Retinal pigment epithelial cell (primary cell): Measurements from ENCODE around the gene TMEM250.

Experiments
- DNase-seq: peaks from one replicate; pipeline ENCODE4 v3.0.0-alpha.2; 2010; ENCODE audit warnings: low read depth
- H3K4me3 ChIP-seq: 2 replicates; pipeline ENCODE4 v1.5.1; 2011; ENCODE audit warnings: mild to moderate bottlenecking, low read length, control low read depth, moderate library complexity
- TF ChIP-seq, protein P1 (sequence below): conservative IDR thresholded peaks from 2 replicates; pipeline ENCODE4 v1.5.1; 2011; ENCODE audit warnings: low read depth, low read length, control low read depth, inconsistent platforms

Gene TMEM250

DNA sequence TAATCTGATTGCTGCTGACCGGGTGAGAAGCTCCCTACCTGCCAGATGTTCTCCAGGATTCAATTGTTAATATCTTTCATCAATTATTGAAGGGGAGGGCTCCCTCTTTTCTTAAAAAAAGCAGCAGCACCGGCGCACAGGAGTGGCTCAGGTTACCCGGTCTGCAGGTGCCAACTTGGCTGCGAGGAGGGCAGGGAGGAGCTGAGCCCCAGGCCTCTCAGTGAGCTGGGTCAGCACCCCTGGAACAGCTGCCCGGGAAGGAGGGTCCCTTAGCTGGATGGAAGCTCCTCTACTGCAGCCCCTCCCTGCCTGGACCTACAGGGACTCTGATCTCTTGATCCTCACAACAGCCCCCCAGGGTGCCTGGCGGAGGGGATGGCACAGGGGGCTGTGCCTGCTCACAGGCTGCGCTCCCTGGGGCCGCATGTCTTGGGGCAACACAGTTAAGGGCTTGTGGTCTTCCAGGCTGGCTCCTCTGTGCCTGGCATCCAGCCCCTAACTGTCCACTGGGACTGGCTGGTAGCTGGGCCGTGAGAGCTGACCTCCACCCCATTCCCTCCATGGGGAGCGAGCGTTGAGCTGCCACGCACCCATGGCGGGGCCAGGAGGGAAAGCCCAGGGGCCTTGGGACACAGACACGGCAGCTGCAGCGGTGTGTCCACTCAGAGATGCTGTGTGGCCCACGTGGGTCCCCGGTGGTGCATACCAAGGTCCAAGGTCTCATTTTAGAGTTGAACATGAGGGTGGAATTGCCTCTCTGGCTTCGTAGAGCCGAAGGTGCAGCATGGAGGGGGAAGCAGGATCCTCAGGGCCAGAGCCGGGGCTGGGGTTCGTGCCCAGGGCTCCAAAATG is 28.6 kb upstream of the TMEM250 start:
- TF ChIP-seq, protein P1, sequence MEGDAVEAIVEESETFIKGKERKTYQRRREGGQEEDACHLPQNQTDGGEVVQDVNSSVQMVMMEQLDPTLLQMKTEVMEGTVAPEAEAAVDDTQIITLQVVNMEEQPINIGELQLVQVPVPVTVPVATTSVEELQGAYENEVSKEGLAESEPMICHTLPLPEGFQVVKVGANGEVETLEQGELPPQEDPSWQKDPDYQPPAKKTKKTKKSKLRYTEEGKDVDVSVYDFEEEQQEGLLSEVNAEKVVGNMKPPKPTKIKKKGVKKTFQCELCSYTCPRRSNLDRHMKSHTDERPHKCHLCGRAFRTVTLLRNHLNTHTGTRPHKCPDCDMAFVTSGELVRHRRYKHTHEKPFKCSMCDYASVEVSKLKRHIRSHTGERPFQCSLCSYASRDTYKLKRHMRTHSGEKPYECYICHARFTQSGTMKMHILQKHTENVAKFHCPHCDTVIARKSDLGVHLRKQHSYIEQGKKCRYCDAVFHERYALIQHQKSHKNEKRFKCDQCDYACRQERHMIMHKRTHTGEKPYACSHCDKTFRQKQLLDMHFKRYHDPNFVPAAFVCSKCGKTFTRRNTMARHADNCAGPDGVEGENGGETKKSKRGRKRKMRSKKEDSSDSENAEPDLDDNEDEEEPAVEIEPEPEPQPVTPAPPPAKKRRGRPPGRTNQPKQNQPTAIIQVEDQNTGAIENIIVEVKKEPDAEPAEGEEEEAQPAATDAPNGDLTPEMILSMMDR: no peak
- H3K4me3 ChIP-seq: no peak overlapping the region
- DNase-seq: no peak

DNA sequence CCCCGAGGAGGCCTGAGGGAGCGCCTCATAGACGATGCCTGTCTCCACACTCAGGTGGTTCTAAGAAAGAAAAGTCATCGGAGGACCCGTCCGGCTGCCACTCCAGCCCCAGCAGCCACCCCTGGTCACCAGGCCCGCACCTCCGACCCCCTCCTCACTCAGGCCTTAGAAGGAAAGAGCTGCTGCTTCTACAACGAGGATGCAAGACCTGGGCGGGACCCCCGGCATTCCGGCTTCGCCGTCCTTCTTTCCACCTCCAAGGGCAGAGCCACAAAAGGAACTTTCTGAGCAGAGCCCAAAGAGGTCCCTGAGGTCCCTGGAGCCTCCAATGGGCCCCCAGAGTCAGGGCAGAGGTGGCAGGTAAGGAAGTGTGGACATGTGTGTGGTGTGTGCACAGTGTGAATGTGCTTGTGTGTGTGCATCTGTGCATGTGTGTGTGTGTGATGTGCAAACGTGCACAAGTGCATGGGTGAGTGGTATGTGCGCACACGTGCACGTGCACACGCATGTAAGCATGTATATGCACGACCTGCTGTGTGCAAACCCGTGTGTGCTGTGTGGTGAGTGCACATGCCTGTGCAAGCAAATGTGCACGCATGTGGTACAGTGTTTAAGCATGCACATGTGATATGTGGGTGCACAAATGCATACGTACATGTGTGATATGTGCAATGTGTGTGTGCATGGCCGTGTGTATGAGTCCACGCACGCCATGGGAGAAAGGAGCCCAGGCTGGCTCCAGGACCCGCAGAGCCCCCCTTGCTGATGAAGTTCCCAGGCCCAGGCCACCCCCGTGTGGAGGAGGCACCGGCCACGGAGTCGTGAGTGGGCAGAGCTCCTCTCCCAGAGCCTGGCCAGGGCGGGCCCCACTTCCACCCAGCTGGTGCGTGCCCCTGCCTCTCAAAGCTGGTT is 27.7 kb upstream of the TMEM250 start:
- TF ChIP-seq, protein P1: no peak
- DNase-seq: no peak
- no peak overlapping the region for H3K4me3 ChIP-seq

DNA sequence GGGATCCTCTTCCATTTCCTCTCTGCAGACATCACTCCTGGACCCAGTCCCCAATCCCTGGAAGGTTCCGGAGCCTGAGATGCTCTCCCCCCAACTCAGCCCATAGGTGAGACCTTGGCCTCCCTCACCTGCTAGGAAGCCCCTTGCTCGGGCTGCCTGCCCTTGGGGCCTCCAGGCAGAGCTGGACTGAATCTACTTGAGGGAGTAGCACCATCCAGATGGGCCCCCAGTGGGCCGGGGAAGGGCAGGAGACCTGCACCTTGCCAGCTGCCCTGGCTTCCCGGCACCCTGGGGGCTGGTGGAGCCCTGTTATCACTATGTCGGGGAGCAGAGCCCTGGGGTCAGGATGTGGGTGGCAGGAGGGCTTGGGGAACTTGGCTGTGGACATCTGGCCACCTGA is 26.9 kb upstream of the TMEM250 start:
- DNase-seq: no peak
- TF ChIP-seq, protein P1: no peak
- H3K4me3 ChIP-seq: no peak overlapping the region

DNA sequence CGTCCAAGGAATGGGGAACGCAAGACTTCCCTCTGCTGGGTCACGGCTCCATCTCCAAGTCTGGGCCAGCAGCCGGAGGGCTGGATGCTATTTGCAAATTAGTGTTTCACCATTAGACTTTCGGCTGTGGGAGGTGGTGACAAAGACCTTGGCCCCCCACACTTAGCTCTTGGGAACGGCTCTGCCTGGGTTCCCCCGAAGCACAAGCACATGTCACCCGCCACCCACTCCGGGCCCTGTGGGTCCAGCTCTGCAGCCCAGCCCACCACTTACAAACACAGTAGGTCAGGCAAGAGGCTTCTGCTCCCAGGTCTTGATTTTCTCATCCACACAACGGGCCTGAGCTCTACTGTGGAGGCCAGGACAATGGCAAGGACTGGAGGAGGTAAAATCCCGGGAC is 25.8 kb upstream of the TMEM250 start:
- TF ChIP-seq, protein P1: no peak
- DNase-seq: no peak
- no peak overlapping the region for H3K4me3 ChIP-seq

DNA sequence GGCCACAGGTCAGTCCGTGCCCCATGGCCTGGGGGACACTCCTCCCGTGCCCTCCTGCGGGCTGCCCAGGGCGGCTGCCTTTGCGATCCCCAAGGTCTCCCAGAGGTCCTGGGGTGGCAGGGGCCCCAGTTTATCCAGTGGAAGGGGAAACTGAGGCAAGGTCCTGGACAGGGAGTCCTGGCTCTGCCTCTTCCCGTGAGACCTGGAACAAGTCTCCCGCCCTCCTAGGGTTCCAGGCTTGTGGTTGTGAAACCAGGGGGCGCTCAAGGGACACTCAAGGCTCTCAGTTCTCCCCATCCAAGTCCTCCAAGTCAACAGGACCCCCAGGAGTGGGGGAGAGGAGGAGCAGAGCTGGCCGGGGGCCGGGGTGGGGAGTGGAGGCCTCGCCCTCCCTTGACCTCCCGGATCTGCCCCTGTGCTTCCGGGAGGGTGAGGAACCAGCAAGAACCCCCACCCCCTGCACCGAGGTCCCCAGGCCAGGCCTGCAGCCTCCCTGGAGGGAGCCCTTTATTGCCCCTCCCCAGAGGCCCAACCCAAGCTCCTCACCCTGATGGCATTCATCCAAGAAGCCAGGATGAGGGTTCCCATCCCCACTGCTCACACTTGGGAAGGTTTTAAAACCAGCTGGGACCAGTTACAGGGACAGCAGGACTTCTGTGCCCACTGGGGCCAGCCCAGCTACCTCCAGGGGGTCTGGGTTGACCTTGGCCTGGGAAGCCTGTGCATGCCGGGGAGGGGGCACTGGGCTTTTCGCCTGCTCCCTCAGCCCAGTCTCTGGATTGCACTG is 24.7 kb upstream of the TMEM250 start:
- no peak for DNase-seq
- H3K4me3 ChIP-seq: no peak overlapping the region
- TF ChIP-seq, protein P1: peak; percentile 53

DNA sequence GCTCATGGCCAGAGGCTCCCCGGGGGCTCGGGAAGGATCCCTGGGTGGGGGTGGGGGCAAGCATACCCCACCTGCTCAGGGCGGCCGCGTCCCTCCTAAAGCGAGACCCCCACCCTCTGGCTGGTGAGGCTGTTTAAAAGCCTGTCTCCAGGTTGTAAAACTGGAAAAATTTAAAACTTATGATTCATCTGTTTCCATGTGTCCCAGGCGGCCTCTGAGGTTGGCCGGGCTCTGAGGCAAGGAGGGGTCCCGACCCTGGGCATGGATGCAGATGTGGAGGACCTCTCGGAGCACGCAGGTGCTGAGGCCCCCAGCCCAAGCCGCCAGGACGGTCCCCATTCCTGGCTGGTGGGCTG is 24.2 kb upstream of the TMEM250 start:
- no peak overlapping the region for H3K4me3 ChIP-seq
- TF ChIP-seq, protein P1: no peak
- DNase-seq: no peak
